Activated CD8-positive, alpha-beta memory T cell treated with anti-CD3 and anti-CD28 coated beads, Interleukin-2, amount 50 U/mL, for 24 hours (primary cell): ENCODE measurements around the gene RASSF1.

ENCODE experiments used
- DNase-seq: peaks from one replicate; pipeline ENCODE4 v3.0.0-alpha.2; 2020; ENCODE audit errors: extremely low read depth

RASSF1 gene

DNA sequence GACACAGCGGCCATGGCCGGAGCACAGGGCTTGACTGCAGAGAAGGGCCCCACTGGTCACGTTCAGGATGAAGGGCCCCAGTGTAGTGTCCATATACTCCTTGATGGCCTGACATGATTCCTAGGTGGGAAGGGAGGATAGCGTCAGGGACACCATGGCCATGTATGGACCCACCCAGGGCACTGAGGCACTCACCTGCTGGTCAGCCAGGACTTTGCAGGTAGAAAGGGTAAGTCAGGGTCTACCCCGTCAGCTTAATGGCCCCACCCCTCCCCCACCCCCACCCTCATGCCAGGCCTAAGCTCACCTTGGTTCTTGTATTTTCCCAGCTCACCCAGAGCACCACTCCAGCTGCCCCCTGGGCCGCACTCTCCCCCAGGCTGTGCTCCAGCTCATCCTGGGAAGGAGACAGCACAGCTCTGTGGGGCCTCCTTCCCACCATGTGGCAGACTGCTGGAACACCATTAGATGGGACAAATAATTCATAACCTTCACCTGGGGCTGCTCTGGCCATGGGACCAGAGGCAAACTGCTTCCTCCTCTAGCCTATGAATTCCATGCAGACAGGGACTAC is 39.9 kb downstream of the RASSF1 start:
- DNase-seq: no peak

DNA sequence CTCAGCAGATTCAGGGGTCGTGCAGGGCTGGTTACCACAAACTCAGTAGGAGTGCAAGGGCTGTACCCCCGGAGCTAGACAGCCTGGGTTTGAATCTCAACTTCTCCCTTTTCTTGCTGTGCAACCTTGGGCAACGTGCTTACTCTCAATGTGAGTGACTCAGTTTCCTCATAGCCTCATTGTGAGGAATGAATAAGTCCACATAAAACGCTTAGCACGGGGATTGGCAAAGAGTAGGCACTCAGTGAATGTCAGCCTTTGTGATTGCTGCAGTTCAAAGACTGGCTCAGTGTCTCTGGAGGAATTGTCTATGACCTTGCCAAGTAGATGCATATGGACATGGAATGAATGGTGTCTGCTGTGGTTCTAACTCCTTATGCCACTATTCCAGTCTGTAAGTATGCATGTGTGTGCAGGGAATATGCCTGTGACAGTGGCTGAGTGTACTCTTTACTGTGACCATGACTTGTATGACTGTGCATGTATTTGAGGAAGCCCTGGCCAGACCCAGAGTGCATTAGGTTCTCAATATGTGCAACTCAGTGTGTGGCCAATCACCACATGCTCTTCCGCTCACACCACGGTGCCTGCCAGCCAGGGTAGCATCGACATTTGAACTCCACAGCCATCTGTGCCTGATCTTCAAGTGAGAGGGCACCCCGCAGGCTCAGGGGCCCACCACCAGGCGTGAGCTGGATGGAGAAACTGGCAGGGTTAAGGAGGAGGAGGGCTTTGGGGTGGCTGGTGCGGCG is 40.5 kb downstream of the RASSF1 start:
- no peak for DNase-seq

DNA sequence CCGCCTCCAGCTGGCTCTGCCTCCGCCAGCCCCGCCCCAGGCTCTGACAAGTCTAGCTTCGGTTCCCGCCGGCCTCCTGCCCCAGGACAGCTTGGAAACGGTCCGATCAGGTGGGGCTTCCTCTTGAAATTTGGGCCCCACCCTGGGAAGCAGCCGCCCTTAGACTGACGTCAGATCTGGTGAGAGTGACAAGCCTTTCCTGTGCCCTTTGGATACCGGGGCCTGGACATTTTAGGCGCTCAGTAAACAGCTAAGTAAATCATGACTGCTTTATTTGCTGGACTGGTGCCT is 41.1 kb downstream of the RASSF1 start:
- DNase-seq: no peak

DNA sequence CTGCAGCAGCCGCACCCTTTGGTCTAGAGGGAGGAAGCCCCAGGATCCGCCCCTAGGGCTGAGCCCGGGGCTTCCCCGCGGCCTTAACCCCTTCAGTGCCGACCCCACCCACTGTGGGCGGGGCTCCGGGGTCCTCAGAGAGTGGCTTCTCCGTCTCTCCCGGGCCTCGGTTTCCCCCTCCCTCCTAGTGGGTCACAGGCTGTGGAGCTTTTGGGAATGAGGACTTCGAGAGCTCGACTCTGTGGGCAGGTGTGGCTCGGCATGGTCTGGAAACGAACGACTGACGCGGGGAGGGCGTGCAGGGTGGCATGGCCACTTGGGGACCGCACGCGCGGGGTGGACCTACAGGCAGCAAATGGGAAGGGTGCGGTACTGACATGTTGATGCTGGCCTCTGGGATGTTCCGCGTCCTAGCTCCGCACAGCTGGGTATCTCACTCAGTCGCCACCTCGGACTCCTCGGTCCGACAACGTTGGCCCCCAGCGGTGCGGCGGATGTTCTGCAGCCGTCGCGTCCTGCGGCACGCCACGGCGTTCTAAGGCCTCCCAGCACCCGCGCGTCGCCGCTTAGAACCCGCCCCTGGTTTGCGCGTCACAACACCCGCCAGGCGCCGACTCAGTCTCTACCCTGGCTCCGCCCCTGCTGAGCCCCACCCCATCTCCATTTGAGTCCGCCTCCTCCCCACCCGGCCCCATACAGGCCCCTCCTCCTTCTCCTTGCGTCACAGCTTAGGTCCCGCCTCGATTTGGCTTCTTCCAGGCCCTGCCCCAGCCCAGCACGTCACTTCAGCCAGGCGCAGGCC is 41.6 kb downstream of the RASSF1 start, which contains the start of the genes HYAL3 and NAA80:
TSS of gene HYAL3 (minus strand) at position 570 of the 802 bp plus-strand sequence. CDS start 3,803 bp downstream, outside the sequence.
TSS of gene NAA80 (minus strand) at position 570 of the 802 bp plus-strand sequence. CDS start 1,942 bp downstream, outside the sequence.
- peak; percentile 98 for DNase-seq

DNA sequence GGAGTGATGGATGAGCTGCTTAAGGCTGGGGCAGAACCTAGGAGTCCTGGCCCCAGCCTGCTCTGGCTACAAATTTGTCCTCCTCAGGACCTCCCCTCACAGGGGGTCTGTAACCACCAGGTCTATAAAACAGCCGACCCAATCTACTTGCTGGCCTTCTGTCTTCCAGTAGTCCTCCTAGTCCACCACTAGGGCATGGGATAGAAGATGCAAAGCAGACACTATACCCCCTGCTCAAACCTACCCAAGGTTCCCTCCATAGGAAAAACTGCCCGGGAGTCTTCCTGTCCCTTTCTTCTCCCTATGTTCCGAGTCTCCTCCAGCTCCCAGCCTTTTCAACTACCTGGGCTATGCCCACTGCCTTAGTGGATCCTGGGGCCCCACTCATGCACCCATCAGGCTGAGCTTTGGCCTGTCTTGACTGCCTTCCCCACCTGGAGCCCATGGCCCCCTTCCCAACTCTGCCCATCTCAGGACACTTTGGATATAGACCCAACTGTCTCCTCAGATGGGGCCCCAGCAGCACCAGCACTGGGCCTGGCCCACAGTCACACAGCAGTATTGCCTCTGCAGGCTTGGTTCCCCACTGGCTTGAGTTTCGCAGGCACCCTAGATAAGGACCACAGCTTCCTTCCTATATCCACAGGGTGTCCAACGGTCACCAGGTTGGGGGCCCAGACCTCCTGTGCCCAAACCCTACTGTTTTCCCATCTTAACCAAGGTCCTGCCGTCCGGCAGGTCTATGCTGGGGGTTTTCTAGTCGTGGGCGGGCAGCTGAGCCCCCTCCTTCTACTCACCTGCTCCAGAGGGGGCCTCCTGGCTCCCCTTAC is 42.5 kb downstream of the RASSF1 start:
- DNase-seq: no peak

DNA sequence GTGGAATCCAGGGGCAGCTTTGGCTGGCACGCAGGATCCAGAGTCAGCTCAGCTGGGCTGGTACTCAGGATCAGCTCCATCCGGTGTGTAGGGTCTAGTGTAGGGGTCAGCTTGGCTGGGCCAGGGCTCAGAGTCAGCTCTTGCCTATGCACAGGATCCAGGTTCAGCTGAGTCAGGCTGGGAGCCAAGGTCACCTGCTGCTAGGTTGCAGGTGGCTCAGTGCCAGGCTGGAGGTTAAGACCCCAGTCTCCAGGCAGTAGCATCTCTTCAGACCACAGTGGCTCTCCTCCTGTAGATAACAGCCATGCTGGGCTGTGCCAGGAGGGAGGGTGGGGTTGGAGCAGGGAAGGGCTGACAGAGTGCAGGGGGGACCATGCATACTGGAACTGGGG is 43.3 kb downstream of the RASSF1 start:
- DNase-seq: no peak

DNA sequence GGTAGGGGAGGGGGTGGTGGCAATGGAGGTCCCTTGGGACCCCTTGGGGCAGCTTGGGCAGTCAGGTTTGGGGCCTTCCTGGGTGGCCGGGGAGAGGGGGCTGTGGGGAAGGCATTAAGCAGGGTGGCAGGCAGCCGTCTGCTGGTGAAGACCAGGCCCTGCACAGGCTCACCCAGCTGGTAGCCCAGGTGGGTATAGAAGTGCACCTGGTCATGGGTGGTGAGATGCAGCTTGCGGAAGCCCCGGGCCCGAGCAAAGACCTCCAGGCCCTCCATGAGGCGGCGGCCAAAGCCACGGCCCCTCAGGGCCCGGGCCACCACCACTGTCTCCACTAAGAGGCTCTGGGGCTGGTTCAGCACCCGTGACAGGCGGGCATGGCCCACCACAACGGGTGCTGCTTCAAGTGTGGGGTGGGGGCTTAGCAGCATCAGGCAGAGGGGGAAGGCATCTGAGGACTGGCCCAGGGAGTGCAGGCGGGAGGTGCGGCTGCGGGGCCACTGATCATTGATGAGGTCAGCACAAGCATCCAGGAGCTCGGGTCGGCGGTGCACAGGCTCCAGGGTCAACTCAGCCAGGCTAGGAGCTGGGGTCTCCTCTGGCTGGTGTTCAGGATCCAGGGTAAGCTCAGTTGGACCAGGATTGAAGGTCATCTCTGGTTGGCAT is 43.8 kb downstream of the RASSF1 start:
- DNase-seq: no peak

DNA sequence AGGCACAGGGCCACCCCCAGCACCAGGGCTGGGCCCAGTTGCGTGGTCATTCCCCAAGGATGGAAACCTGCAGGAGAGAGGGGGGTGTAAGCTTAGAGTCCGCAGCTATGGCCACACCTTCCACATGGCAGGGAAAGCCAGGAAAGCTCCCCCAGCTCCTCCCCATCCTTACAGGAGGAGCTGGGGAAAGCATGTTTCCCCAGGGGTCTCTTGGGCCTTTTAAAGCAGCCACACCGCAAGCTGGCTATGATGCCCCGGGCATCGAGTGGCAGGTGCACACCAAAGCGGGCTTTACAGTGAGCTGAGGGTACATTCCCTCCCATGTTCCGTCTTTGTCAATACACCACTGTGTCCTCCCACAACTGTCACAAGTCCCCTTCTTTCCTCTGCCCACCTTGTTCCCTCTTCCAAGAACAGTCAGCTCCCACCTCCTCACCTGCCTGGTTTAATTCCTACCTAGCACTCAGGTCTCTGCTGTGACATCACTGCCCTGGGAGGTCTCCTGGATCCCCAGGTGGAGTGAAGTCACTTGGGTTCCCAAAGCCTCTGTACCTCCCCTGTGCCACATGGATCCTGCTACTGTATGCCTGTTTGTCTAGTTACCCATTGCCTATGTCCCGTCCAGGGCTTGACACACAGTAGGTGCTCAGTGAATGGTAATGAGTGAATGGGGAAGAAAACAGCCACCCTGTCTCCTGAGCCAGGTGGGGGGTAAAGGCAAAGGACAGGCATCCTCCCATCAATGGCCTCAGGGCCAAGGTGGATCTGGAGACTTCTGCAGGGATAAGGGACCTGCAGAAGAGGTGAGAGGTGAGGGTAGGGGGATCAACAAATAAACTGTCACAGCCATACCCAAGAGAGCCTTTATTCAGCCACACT is 44.8 kb downstream of the RASSF1 start:
- DNase-seq: no peak

DNA sequence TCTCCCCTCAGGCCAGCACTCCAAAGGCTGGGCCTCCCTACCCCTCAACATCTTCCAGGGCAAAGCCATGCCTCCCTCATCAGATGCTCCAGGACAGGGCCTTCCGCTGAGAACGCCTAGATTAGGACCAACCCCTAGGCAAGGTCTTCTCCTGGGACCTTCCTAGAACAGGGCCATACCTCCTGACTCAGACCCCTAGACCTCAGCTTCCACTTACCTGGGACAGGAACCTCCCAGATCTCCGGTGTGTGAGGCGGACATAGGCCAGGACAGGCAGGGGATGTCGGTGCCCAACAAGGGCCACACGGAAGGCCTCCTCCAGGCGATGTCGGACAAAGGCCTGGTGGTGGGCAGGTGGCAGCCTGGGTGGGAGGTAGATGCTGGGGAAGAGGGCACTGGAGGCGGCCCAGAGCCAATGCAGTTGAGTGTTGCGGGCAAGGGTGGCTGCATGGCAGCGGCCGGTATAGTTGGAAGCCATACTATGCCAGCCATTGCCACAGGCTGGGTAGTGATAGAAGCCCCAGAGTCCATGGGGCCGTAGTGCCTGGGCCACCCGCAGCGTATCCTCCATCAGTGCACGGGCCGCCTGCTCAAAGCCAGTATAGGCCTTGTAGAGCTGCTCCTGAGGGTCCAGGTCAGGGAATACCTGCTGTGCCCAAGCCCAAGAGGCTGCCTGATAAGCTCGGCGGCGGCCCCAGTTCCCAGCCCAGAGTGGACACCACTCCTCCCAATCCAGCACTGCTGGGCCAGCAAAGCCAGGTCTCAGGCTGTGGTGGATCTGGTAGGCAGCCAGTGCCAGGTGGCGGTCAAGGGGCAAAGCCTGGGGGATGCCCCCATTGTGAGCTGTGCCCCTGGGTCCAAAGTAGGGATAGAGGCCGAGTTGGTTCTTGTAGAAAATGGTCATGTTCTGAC is 45.9 kb downstream of the RASSF1 start:
- no peak for DNase-seq

DNA sequence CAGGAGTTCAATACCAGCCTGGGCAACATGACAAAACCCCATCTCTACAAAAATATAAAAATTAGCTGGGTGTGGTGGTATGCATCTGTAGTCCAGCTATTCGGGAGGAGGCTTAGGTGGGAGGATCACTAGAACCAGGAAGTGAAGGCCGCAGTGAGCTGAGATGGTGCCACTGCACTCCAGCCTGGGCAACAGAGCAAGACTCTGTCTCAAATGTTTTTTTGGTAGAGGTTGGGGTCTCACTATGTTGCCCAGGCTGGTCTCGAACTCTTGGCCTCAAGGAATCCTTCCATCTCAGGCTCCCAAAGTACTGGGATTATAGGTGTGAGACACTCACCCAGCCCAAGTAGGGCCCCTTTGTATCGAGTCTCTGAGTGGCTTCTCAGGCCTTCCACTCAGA is 46.5 kb downstream of the RASSF1 start:
- no peak for DNase-seq

DNA sequence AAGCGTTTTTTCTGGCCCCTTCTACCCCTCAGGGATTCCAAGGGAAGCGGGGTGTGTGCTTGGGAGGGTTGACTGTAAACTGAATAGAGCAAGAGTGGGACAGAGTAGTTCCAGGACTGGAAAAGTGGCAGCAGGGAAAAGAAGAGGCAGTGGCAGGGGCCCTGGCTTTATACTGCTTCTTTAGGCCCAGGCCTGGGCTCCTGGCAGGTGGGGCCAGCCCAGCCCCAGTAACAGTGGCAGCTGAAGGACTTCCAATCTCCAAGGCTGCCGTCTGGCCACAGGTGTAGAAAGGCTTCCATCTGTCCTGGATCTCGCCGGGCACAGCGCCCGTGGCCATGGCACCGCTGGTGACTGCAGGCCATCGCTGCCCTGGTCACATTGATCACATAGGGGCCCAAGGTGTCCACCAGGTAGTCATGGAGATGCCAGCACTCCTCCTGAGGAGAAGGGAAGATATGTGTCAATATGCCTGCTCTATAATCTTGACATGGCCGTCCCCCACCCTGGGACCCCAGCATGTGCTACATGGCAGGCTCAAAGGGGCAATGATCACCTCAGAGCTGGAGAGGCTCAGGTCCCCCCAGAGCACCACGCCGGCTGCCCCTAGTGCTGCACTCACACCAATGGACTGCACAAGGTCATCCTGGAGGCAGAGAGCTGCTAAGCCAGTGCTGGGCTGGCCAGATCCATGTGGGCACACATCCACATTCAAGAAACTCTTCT is 47.4 kb downstream of the RASSF1 start:
- DNase-seq: no peak

DNA sequence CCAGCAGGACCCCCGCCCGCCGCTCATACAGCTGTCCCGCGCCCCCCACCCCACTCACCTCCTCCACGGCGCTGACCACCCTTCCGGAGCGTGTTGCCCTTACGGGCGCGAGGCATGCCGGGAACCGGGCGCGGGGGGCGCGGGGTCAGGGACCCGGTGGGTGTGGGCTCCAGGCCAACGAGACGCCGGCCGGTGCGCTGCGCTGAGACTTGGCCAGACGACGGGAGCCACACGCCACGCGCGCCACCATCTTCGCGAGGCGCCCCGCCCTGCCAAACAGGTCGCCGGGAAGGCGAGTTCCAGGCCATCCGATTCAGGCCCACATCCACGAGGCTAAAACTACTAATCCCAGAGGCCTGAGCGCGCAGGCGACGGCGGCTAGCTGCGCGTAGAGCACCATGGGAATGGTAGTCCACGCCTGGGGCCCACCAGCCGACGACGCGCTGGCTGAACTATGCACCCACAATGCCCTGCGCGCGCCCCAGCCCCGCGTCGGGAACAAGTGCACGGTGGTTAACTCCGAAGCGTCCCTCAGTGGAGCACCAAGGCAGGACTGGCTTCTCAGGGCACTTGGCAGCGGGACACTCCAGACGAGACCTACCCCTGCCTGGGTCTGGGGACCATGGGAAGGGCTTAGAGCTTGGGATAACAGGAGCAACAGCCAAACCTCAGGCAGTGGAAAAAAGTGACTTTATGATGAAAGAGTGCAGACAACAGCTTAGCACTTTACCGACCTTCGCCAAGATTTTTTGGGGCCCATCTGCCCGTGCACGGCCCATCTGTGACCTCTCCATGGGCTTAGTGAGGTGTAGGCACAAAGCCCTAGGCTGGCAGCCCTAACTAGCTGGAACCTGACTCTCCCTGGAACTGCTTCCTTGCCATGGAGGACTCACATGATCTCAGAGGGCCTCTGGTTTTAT is 48.2 kb downstream of the RASSF1 start, which contains the start of gene IFRD2:
TSS of gene IFRD2 (minus strand) at position 271 of the 920 bp plus-strand sequence. CDS start at position 116, 155 bp downstream.
- DNase-seq: peak; percentile 84

DNA sequence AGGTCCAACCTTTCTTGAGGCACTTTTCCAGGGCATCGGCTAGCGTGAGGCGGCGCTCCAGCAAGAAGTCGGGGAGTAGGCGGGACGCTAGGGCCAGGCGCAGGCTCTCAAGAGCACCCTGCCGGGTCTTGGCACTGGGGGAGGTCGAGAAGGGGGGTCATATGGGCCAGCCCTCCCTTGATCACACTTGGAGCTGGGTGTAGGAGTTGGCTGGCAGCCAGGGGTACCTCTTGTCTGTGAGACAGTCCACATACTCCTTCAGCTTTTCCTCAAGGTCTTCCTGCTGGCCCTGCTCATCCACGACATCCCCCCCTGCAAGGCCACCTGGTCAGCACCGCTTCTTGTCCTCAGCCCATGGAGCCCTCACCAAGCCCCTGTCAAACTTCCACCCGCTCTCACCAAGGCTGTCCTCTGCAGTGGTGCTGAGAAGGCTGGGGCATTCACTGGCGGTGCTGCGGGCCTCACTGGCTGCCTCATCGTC is 50.4 kb downstream of the RASSF1 start:
- no peak for DNase-seq

DNA sequence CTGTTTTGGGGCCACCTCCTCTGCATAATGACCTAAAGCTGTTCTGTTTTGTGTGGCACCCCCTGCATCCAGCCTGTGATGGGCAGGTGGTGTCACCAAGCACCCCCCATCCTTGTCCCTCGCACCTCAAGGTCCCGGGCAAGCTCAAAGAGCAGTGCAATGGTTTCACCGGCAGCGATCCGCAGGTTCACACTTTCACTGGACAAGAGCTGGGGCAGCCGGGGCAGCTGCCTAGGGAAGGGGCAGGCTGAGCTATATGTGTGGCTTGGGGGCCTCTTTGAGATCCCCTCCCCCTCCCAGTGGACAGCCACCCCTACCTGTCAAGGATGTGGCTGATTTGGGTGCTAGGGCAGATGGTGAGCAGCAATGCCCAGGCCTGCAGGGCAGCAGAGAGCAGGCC is 51.5 kb downstream of the RASSF1 start:
- no peak for DNase-seq

DNA sequence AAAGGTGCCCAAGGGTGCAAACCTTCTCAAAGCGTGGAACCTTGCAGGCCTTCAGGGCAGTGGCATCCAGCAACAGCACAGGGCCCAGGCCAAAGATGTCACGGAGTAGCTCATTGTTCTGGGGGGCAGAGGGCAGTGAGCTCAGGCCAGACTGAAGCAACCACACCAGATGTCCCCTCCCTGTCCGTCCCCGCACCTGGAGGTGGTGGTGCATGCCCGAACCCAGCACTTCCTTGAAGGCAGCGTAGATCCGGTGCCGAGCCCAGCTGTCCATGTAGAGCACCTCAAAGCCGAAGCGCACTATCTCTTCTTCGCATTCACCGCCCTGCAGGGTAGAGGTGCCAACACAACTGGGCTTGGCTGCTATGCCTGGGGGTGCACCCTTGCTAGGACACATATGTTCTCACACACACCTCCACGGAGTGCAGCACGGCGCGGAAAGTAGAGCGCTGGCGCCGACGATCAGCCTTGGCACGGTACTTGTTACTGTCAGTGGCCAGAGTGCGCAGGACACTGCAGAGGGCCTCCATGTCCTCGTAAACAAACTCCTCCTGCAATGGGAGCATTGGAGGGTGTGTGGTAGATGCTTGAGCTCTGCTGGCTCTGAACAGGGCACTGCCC is 52.1 kb downstream of the RASSF1 start:
- no peak for DNase-seq

DNA sequence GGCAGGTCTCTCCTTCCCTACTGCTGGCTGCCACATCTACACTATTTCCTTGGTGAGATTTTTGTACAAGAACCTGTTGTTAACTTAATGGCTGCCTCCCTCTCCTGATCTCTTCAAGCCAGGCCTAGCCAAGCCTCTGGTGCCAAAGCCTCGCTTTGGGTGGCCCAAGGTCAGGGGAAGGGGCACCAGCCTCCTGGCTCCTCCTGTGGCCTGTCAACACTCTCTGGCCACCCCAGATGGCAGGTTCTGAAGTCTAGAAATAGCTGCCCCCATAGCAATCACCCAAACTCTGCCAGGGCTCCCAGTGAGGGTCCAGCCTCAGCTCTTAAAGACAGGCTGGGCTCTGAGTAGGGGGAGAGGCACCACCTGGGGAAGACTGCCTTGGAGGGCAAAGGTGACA is 53.4 kb downstream of the RASSF1 start:
- DNase-seq: no peak
